Stomach (tissue), 9 donors: ENCODE results near the gene OMG. TPM values are rescaled to one million over a fixed set of nuclear protein-coding genes. Genes with fewer than 3 reads are reported as not detected.

Experiments
- DNase-seq, 2 donors: peaks; one replicate each; pipeline versions ENCODE4 v3.0.0 to v3.0.0-alpha.2; 2013 to 2019
- H3K27ac ChIP-seq, 5 donors: fragments of 200-600 bp in 4 of 5; sonication (generic) in 4 of 5; one replicate each; pipeline ENCODE4 v1.5.1; 2013 to 2019; ENCODE audit warnings: mild to moderate bottlenecking in 1 of 5, moderate library complexity in 1 of 5
- H3K27me3 ChIP-seq, 3 donors: fragments of 200-600 bp; sonication (generic); one replicate each; pipeline ENCODE4 v1.5.1; 2017 to 2019; ENCODE audit warnings: mixed run types in 1 of 3
- H3K36me3 ChIP-seq, 4 donors: fragments of 200-600 bp; sonication (generic); 1 replicate in 3 of 4; 2 replicates in 1 of 4; pipeline ENCODE4 v1.5.1; 2016 to 2019
- H3K4me1 ChIP-seq, 4 donors: fragments of 200-600 bp; sonication (generic); one replicate each; pipeline ENCODE4 v1.5.1; 2016 to 2019
- H3K4me3 ChIP-seq, 4 donors: fragments of 200-600 bp; sonication (generic) in 3 of 4; one replicate each; pipeline ENCODE4 v1.5.1; 2016 to 2019; ENCODE audit warnings: mild to moderate bottlenecking in 1 of 4
- H3K9me3 ChIP-seq, 4 donors: fragments of 200-600 bp; sonication (generic); one replicate each; pipeline ENCODE4 v1.5.1; 2016 to 2019
- EP300 ChIP-seq: sonication (generic); formaldehyde crosslinking; IDR thresholded peaks from one replicate; pipeline ENCODE4 v1.6.1; 2017; ENCODE audit warnings: antibody characterized with exemption
- POLR2A ChIP-seq, 4 donors: fragments of 450-650 bp; IDR thresholded peaks; one replicate each; pipeline ENCODE4 v1.6.1; 2016; ENCODE audit warnings: antibody characterized with exemption in 4 of 4, control low read depth in 2 of 4, mild to moderate bottlenecking in 1 of 4, moderate library complexity in 1 of 4
- POLR2AphosphoS5 ChIP-seq, 3 donors: sonication (generic); formaldehyde crosslinking; IDR thresholded peaks; one replicate each; pipeline ENCODE4 v1.6.1; 2016; ENCODE audit warnings: antibody characterized with exemption in 3 of 3
- WGBS, 5 donors: extraction: QIAGEN DNeasy Blood & Tissue Kit in 3 of 5; methylation state at CpG; one replicate each; pipeline versions ENCODE4 v1.1.5 to v1.1.7; 2013 to 2018; 5-methylcytosine and 5-hydroxymethylcytosine counted together
- intact Hi-C: fragments of 100-400 bp; cut with DNase I; formaldehyde crosslinking; loops from one replicate; pipeline ENCODE4 v1.15.1; 2023; ENCODE audit warnings: low total_unique reads
- polyA plus RNA-seq, 3 donors: library from polyadenylated mRNA; stranded (reverse); fragments of 200-250 nt; gene quantifications; one replicate each; pipeline ENCODE4 v1.2.3, GENCODE V29; 2013
- total RNA-seq, 5 donors: library from RNA; depleted of rRNA; stranded (reverse); fragments of >200 nt; gene quantifications; one replicate each; pipeline versions ENCODE4 v1.1.0 to v1.2.3, GENCODE V29; 2014 to 2016
- TF ChIP-seq, protein P1 (sequence below), 7 experiments: fragments of 450-650 bp in 4 of 7; fragments of 200-600 bp in 3 of 7; sonication (generic) in 3 of 7; IDR thresholded peaks; one replicate each; pipeline ENCODE4 v1.5.1; 2016 to 2019; ENCODE audit warnings: antibody characterized with exemption in 7 of 7, control low read depth in 2 of 7, mild to moderate bottlenecking in 1 of 7
- donor health status: healthy with polysubstance abuse.
- donor health status: Bipolar disorder and iron deficiency.
- donor health status: healthy.

Gene OMG
- total and polyA plus RNA-seq, 8 donors = 0.50 to 5.7 (median 1.1) TPM; not detected in 4

- TF ChIP-seq POLR2A (IDR thresholded peaks at IDR 0.05) = no peak
- TF ChIP-seq EP300 = no peak
- WGBS, 5 donors = 91 to 93% (median 92%) methylated on average over 3 of the region's 3 CpGs
- H3K4me3 ChIP-seq = no peak overlapping the region
- H3K9me3 ChIP-seq = no peaks in the 10 kb centered on the region
- H3K4me1 ChIP-seq = no peaks in the 10 kb centered on the region
- H3K27me3 ChIP-seq = no peaks in the 10 kb centered on the region
- no peak overlapping the region for H3K27ac ChIP-seq
- intact Hi-C loops = no loop called here
- DNase-seq = no peak
- peaks cover 0 to 50% (median 41%) of the 10 kb centered on the region in 4 donors for H3K36me3 ChIP-seq
These were observed 36.9 kb downstream of the OMG start for GRCh38 chr17:31260151-31260550.

GRCh38 chr17:31256936-31257335 is 40.1 kb downstream of the OMG start:
- TF ChIP-seq, protein P1, sequence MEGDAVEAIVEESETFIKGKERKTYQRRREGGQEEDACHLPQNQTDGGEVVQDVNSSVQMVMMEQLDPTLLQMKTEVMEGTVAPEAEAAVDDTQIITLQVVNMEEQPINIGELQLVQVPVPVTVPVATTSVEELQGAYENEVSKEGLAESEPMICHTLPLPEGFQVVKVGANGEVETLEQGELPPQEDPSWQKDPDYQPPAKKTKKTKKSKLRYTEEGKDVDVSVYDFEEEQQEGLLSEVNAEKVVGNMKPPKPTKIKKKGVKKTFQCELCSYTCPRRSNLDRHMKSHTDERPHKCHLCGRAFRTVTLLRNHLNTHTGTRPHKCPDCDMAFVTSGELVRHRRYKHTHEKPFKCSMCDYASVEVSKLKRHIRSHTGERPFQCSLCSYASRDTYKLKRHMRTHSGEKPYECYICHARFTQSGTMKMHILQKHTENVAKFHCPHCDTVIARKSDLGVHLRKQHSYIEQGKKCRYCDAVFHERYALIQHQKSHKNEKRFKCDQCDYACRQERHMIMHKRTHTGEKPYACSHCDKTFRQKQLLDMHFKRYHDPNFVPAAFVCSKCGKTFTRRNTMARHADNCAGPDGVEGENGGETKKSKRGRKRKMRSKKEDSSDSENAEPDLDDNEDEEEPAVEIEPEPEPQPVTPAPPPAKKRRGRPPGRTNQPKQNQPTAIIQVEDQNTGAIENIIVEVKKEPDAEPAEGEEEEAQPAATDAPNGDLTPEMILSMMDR (IDR thresholded peaks at IDR 0.05) = no peak
- TF ChIP-seq POLR2AphosphoS5 (IDR thresholded peaks at IDR 0.05) = no peak
- no peak for TF ChIP-seq POLR2A (IDR thresholded peaks at IDR 0.05)
- TF ChIP-seq EP300 = no peak
- H3K27ac ChIP-seq = no peak overlapping the region
- 82 to 95% (median 88%) methylated on average over 3 of the region's 3 CpGs for WGBS, 5 donors

DNA sequence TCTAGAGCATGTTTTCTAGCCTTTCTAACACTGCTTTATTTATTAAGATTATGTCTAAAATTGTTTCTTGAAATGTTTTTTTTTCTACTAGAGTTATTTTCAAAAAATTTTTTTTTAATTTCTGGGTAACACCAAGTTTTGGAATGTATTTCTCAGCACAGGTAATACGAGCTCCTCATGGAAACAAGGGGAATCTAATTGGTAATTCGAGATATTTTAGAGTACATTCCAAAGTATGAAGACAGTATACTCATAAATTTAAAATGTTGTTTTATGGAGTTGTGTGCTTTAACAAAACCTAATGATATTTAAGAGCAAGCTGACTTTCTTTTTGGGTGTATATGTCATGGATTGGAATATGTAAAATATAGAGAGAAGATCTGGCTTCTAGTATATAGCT is 42.4 kb downstream of the OMG start:
- Histone ChIP-seq H3K9me3 (no peaks in the 10 kb centered on the region), H3K27me3 (no peaks in the 10 kb centered on the region), H3K36me3 (peaks cover 0 to 23% (median 17%) of the 10 kb centered on the region in 4 donors), H3K27ac (no peak overlapping the region), H3K4me3 (no peak overlapping the region), H3K4me1 (no peaks in the 10 kb centered on the region)
- TF ChIP-seq POLR2A (IDR thresholded peaks at IDR 0.05) = no peak
- TF ChIP-seq, protein P1 (IDR thresholded peaks at IDR 0.05) = no peak
- DNase-seq = no peak
- 96 to 99% (median 97%) methylated on average over 2 of the region's 2 CpGs for WGBS, 5 donors
- intact Hi-C loops = no loop called here

More at GRCh38 chr17:31256936-31257335, 40.1 kb downstream of the OMG start:
- no peaks in the 10 kb centered on the region for H3K9me3 ChIP-seq
- peaks cover 0 to 44% (median 37%) of the 10 kb centered on the region in 4 donors for H3K36me3 ChIP-seq
- DNase-seq = no peak
- H3K4me3 ChIP-seq = no peak overlapping the region
- H3K4me1 ChIP-seq = no peaks in the 10 kb centered on the region
- no peaks in the 10 kb centered on the region for H3K27me3 ChIP-seq
- intact Hi-C loops = no loop called here

GRCh38 chr17:31252741-31253140 is 44.3 kb downstream of the OMG start:
- TF ChIP-seq POLR2AphosphoS5 (IDR thresholded peaks at IDR 0.05) = no peak
- TF ChIP-seq, protein P1 (IDR thresholded peaks at IDR 0.05) = no peak
- no peak for TF ChIP-seq EP300
- no peak for TF ChIP-seq POLR2A (IDR thresholded peaks at IDR 0.05)
- 76 to 87% (median 80%) methylated on average over 1 of the region's 1 CpG for WGBS, 5 donors

GRCh38 chr17:31251970-31252328 is 45.1 kb downstream of the OMG start:
- Histone ChIP-seq H3K4me1 (no peaks in the 10 kb centered on the region), H3K27ac (no peak overlapping the region), H3K9me3 (no peaks in the 10 kb centered on the region), H3K4me3 (no peak overlapping the region), H3K27me3 (no peaks in the 10 kb centered on the region), H3K36me3 (peaks cover 0 to 35% (median 23%) of the 10 kb centered on the region in 4 donors)
- DNase-seq = no peak
- TF ChIP-seq, protein P1 (IDR thresholded peaks at IDR 0.05) = no peak
- no peak for TF ChIP-seq EP300
- no peak for TF ChIP-seq POLR2AphosphoS5 (IDR thresholded peaks at IDR 0.05)
- TF ChIP-seq POLR2A (IDR thresholded peaks at IDR 0.05) = no peak
- intact Hi-C loops = no loop called here

More at GRCh38 chr17:31252741-31253140, 44.3 kb downstream of the OMG start:
- Histone ChIP-seq H3K4me1 (no peaks in the 10 kb centered on the region), H3K36me3 (peaks cover 0 to 31% (median 21%) of the 10 kb centered on the region in 4 donors), H3K27me3 (no peaks in the 10 kb centered on the region), H3K4me3 (no peak overlapping the region), H3K9me3 (no peaks in the 10 kb centered on the region), H3K27ac (no peak overlapping the region)
- intact Hi-C loops = no loop called here
- DNase-seq = no peak
